RWPE2 (cell line): Measurements from ENCODE around the gene GDPD5.

ENCODE experiments used
- ATAC-seq: fragments of 200-7000 bp; cut with Tn5 transposase; 3 replicates; pipeline ENCODE4 v1.9.1; 2021; ENCODE audit warnings: low read depth
- DNase-seq: peaks from one replicate; pipeline ENCODE4 v3.0.0-alpha.2; 2020; ENCODE audit warnings: low spot score
- H3K27ac ChIP-seq: fragments of 450-650 bp; 2 replicates; pipeline ENCODE4 v1.5.1; 2017; ENCODE audit warnings: mild to moderate bottlenecking; ENCODE audit not compliant: poor library complexity, severe bottlenecking
- H3K27me3 ChIP-seq: fragments of 250-450 bp; sonication (Bioruptor Pico); 2 replicates; pipeline ENCODE4 v1.5.1; 2021; ENCODE audit warnings: mild to moderate bottlenecking, moderate library complexity; ENCODE audit not compliant: insufficient read depth, poor library complexity, severe bottlenecking
- H3K36me3 ChIP-seq: fragments of 250-450 bp; sonication (Bioruptor Pico); 2 replicates; pipeline ENCODE4 v1.5.1; 2020; ENCODE audit warnings: low read depth, mild to moderate bottlenecking, moderate library complexity
- H3K4me1 ChIP-seq: fragments of 250-450 bp; sonication (Bioruptor Pico); 2 replicates; pipeline ENCODE4 v1.5.1; 2021; ENCODE audit warnings: mild to moderate bottlenecking, moderate library complexity; ENCODE audit not compliant: insufficient read depth, poor library complexity, severe bottlenecking
- H3K4me3 ChIP-seq: fragments of 250-450 bp; sonication (Bioruptor Pico); 2 replicates; pipeline ENCODE4 v1.5.1; 2021; ENCODE audit warnings: mild to moderate bottlenecking, moderate library complexity; ENCODE audit not compliant: severe bottlenecking
- H3K9me3 ChIP-seq: fragments of 250-450 bp; sonication (Bioruptor Pico); 2 replicates; pipeline ENCODE4 v1.5.1; 2021; ENCODE audit warnings: mild to moderate bottlenecking, moderate library complexity; ENCODE audit not compliant: severe bottlenecking
- CTCF ChIP-seq: fragments of 450-650 bp; IDR thresholded peaks from one replicate; pipeline ENCODE4 v1.5.1; 2017; ENCODE audit warnings: mild to moderate bottlenecking, moderate library complexity; ENCODE audit not compliant: poor library complexity, severe bottlenecking

The GDPD5 gene

GRCh38 chr11:75485742-75486141 lies 40.0 kb downstream of the GDPD5 start:
- peaks cover 7% of the 10 kb centered on the region for H3K4me1 ChIP-seq
- no peak overlapping the region for H3K27ac ChIP-seq
- ATAC-seq (no peak), DNase-seq (no peak)
- H3K36me3 ChIP-seq, result no peaks in the 10 kb centered on the region
- TF ChIP-seq CTCF, result no peak
- H3K9me3 ChIP-seq, result no peaks in the 10 kb centered on the region
- H3K27me3 ChIP-seq, result no peaks in the 10 kb centered on the region
- no peak overlapping the region for H3K4me3 ChIP-seq

GRCh38 chr11:75482931-75483469 lies 42.7 kb downstream of the GDPD5 start:
- DNase-seq (no peak), ATAC-seq (no peak)
- H3K36me3 ChIP-seq, result no peaks in the 10 kb centered on the region
- no peaks in the 10 kb centered on the region for H3K27me3 ChIP-seq
- H3K9me3 ChIP-seq, result no peaks in the 10 kb centered on the region
- TF ChIP-seq CTCF, result no peak
- H3K4me3 ChIP-seq, result no peak overlapping the region
- no peak overlapping the region for H3K27ac ChIP-seq
- no peaks in the 10 kb centered on the region for H3K4me1 ChIP-seq

- H3K9me3 ChIP-seq, result no peaks in the 10 kb centered on the region
- no peak for TF ChIP-seq CTCF
- ATAC-seq, result no peak
Measured at GRCh38 chr11:75481922-75482606, 43.7 kb downstream of the GDPD5 start.

GRCh38 chr11:75481223-75481921 lies 44.4 kb downstream of the GDPD5 start:
- no peaks in the 10 kb centered on the region for H3K4me1 ChIP-seq
- no peak overlapping the region for H3K4me3 ChIP-seq
- H3K27ac ChIP-seq, result no peak overlapping the region
- H3K36me3 ChIP-seq, result no peaks in the 10 kb centered on the region
- DNase-seq (no peak), ATAC-seq (no peak)
- H3K9me3 ChIP-seq, result no peaks in the 10 kb centered on the region
- TF ChIP-seq CTCF, result no peak
- no peaks in the 10 kb centered on the region for H3K27me3 ChIP-seq

More at GRCh38 chr11:75481922-75482606, 43.7 kb downstream of the GDPD5 start:
- no peak overlapping the region for H3K27ac ChIP-seq
- H3K4me3 ChIP-seq, result no peak overlapping the region
- no peaks in the 10 kb centered on the region for H3K27me3 ChIP-seq
- H3K4me1 ChIP-seq, result no peaks in the 10 kb centered on the region
- H3K36me3 ChIP-seq, result no peaks in the 10 kb centered on the region
- DNase-seq, result no peak
